GM21825 (cell line): Measurements from ENCODE around the gene FTH1.
"Not testable (repeated sequence)": the region's sequence is repeated elsewhere in the genome, so short reads cannot be mapped to it uniquely, and the experiment has no call there.

Source experiments
- ATAC-seq: cut with Tn5 transposase; IDR thresholded peaks from one replicate; pipeline ENCODE4 v1.9.1; 2021; ENCODE audit warnings: mild to moderate bottlenecking, moderate library complexity; ENCODE audit not compliant: unreplicated experiment

FTH1 gene

DNA sequence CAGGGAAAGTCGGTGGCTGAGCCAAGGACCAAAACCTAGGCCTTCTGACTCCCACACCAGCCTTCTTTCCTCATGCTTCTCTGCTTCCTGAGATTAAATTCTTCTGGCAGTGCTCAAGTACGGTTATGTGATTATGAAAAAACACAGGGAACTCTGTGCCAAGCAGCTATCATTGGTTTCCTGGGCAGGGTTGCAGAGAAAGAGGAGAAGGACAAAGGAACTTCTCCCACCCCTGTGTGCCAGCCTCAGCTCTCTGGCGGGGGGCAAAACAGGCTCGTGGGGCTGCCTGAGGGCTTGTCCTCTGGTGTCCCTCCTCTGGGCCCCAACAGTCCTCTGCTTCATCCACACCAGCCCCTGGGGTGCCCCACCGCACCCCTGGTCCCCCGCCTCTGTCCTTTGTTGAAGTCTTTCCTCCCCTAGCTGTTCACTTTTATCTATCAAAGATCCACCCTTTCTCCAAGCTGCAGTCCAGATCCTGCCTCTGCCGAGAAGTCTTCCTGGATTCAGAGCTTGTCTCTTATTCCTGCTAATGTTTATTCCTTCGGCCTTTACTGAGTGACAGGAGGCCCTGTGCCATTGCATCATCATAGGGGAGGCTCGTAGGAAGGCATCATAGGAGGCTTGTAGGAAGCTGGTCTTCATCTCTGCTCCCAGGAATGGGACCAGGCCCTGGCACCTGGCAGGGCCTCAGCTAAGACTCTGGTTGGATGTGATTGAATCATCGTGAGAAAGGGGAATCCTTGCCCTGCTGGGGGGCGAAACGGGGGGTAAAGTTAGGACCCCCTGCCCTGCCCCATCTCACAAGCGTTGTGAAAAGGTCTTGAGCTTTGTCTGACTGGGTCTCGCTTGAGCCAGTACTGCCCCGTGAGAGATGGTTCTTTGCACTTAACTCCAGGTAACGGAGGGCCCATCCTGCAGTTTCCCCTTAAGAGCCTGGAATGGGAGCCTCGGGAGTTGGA is 11.5 kb upstream of the FTH1 start:
- no peak for ATAC-seq

GRCh38 chr11:61976813-61977475 is 9.5 kb upstream of the FTH1 start:
- ATAC-seq = no peak

- no peak for ATAC-seq
Observed at GRCh38 chr11:61976420-61976800, 9.0 kb upstream of the FTH1 start.

DNA sequence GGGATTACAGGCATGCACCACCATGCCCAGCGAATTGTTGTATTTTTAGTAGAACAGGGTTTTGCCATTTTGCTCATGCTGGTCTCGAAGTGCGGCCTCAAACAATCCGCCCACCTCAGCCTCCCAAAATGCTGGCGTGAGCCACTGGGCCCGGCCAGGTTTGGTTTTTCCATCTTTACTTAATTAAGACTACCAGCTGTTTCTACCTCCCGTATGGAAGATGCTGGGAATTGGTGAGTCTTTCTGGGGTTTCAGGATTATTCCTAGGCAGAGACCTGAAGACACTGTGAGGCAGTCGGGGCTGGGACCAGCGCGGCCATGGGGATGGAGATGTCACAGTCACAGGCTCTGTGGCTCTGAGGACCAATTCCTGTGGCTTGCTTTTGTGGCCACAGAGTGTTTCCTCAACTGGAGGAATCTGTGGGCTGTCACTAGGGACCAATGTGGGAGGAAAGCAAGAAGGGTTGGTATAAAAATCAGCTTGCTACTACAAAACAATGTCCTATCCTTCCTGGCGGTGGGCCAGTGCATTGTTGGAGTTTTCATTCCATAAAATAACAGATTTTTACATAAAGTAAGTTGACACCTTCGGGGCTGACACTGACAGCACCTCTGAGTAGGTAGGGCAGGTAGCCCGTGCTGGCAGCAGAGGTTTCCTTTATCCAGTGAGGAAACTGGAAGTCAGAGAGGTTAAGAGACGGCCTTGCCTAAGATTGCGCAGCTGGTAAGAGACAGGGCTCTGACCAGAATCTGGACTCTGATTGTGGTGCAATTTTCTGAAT is 8.4 kb upstream of the FTH1 start:
- ATAC-seq = no peak

DNA sequence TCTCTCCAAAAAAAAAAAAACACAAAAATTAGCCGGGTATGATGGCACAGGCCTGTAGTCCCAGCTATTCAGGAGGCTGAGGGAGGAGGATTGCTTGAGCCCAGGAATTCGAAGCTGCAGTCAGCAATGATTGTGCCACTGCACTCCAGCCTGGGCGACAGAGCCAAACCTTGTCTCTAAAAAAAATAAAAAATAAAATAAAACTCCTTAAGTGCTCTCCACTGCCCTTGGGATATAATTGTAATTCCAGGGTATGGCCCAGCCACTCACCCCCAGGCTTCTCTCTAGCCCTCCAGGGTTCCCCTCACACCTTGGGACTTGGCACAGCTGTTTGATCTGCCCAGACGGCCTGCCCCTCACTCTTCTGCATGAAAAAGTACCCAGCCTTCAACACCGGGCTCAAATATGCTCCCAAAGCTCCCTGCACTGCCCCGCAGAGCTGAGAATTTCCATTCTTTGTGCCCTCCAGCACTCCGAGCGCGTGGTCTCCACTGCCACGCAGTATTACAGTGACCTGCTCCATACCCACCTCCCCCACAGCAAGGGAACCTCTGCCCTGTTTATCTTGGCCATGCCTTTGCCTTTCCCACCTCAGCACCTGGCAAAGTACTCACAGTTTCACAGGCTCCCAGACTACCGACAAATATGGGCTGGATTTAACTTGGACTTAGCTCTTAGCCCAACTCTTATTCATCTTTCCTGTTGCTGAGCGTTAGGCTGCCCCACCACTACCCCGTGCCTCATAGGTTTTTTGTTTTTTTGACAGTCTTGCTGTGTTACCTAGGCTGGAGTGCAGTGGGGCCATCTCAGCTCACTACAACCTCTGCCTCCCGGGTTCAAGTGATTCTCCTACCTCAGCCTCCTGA is 7.6 kb upstream of the FTH1 start:
- no peak for ATAC-seq

- no peak for ATAC-seq
Observed at GRCh38 chr11:61973476-61974162, 6.2 kb upstream of the FTH1 start.

DNA sequence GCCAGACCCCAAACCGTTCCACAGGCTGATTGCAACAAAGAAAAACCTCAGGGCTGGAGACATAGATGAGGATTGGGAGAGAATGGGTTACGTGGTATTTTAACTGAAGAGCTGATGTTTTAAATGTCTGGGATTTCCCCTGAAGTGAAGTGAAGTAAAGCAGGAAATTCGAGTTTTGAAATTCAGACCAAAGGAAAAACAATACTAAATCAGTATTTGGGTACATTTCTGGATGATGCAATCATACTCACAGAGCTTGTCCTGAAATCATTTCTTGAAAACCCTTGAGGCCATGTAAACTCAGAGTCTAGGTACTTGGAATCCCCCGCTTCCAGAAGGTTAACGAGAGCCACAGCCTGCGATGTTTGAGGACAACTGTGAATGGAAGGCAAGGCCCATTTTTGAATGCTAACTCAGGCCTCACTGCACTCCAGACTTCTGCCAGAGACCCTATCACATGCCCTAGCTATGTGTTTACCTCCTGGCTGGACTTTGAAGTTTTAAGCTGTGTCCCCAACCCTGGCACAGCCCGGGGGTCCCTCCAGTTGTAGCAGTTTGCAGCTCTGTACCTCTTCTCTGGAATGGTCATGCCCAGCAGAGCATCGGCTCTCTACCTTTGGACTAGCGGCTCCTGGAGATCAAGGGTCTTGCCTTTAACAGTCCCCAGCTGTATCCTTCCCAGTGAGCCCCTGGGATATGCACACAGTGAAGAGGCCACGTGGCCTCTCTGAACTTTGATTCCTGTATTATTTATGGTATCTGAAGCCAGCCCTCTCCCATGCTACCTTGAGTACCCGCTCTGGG is 5.4 kb upstream of the FTH1 start:
- no peak for ATAC-seq

GRCh38 chr11:61972112-61972671 is 4.8 kb upstream of the FTH1 start:
- ATAC-seq = no peak

GRCh38 chr11:61971248-61972111 is 4.0 kb upstream of the FTH1 start:
- ATAC-seq = peak; percentile 28

GRCh38 chr11:61969838-61970662 is 2.6 kb upstream of the FTH1 start:
- no peak for ATAC-seq

- ATAC-seq = no peak
Observed at GRCh38 chr11:61969391-61969758, 1.9 kb upstream of the FTH1 start.

DNA sequence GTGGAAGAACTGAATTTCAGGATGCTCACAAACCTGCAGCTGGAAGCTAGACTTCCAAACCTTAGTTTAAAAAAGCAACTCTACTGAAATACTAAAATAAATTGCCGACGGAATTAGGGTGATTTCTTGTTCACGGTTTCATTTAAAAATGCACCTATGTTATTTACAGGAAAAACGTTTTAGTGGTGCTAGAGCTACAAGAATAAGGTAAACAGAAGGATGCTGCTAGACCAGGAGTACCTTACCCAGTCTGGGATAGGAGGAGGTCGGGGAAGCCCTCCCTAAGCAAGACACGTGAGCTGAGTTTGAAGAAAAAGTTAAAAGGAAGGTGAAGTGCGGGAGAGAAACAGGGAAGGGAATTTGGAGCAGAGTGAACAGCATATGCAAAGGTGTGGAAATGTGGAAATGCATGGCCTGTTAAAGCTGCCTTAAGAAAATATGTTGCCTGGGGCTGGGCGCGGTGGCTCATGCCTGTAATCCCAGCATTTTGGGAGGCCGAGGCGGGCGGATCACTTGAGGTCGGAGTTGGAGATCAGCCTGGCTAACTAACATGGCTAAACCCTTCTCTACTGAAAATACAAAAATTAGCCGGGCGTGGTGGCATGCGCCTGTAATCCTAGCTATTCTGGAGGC is 1.4 kb upstream of the FTH1 start:
- no peak for ATAC-seq

DNA sequence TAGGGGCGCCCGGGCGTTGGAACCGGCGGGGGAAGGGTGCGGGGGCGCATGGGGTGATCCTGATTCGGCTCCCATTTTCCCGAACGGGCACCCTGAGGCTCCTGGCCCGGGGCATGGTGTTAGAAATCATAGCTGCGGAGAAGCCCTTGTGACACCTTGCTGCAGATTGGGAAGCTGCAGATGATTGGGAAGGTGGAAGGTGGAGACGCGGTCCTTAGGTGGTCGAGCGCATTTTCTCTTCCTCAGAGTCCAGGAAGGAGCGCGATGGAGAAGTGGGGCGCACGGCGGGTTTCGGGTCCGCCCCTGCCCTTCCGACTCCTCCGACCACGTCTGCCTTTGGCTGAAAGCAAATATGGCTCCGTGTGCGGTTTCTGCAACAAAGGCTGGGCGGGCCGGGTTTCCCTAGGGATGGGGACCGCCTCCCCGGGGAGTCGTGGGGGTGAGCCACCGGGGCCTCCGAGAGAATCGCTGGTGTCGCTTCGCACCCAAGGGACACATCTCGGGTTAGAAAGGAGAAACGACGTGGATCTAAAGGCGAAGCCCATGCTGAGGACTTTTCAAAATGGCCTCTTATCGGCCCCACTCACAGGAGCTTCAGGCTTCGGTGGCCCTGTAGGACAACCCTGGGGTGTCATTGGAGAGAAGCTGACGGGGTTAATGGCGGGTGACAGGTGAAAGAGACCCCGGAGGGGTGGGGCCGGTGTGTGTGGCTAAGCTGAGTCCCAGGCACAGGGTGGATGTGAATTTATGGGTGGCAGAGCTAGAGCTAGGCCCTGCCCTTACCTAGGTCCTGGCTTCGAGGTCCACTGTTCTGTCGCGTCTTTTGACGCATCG is 707 bp upstream of the FTH1 start:
- ATAC-seq = peak; percentile 23

- ATAC-seq = no peak
Observed at GRCh38 chr11:61966734-61967115, 709 bp downstream of the FTH1 start.

DNA sequence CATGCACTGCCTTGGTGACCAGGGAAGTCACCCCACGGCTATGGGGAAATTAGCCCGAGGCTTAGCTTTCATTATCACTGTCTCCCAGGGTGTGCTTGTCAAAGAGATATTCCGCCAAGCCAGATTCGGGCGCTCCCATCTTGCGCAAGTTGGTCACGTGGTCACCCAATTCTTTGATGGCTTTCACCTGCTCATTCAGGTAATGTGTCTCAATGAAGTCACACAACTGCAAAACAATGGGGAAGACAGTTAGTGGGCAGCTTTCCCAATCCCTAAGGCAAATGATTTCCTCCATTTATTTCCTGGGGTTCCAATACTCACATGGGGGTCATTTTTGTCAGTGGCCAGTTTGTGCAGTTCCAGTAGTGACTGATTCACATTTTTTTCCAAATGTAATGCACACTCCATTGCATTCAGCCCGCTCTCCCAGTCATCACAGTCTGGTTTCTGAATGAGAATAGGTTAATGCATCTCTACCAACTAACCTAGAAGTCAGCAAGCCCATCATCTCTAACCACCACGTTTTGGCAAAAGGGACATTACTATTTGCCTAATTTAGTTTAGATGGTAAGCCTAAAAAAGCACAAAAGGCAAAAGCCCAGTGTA is 2.7 kb downstream of the FTH1 start:
- not testable (repeated sequence) for ATAC-seq
